GM19193 (cell line): ENCODE data around the gene IQCH.

Experiments used
- POLR2A ChIP-seq: IDR thresholded peaks from 4 replicates; pipeline ENCODE4 v1.6.1; 2011; ENCODE audit not compliant: insufficient read depth, insufficient read length; ENCODE audit errors: extremely low read depth

IQCH gene

GRCh38 chr15:67232591-67232990, 22.0 kb upstream of the IQCH start:
- TF ChIP-seq POLR2A, result no peak

DNA sequence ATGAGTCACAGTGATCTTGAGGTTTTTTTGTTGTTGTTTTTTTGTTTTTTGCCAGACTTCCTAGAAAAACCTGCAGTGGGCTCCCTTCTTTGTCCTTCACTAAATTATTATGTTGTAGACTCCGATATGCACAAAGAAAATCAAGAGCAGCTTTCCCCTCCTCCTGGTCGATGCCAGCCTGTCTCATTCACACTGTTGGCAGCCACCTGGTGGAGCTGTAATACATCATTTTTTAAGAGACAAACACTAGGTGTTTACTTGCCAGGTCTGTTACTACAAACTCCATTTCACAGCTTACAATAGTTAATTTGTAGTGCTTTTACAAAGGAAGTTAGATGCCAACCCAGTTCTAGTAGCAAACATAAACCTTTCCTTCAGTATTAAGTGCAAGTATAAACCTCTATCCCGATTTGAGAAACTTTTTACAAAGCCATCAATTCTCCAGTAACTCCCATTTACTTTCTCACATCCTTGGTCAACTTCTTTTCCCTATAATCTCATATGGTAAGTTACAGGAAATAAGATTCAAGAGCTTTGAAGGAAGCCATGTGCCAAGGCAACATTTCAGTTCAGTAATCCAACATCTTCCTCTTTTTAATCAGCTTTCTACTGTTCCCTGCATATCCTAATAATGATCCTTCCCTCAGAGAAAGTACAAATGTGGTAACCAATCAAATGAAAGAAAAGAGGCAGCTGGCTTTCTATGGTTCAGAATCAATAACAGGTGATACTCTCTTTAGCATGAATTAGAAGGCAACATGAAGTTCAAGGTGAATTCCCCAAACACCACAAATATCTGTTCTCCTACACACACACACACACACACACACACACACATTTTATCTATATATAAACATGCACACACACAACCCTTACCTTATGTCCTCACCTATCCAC, 14.1 kb upstream of the IQCH start:
- TF ChIP-seq POLR2A, result no peak

- no peak for TF ChIP-seq POLR2A
Observed at GRCh38 chr15:67241132-67241855, 13.3 kb upstream of the IQCH start.

DNA sequence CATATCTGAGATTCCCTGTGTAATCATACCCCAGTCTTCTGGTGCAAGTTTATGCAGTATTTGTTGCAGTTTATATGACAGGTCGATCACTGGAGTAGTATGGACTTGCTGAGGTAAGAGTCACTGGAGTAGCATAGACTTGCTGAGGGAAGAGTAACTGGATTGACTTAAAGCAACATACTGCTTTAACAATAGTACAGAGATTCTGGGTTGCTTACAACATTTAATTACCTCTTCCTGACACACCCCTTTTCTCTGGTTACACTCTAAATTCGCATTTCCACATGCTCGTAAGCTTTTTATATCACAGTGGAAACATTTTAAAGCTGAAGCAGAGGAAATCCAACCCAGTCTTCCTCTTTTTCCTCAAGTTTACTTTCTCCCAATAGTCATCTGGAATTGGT, 11.9 kb upstream of the IQCH start:
- no peak for TF ChIP-seq POLR2A

DNA sequence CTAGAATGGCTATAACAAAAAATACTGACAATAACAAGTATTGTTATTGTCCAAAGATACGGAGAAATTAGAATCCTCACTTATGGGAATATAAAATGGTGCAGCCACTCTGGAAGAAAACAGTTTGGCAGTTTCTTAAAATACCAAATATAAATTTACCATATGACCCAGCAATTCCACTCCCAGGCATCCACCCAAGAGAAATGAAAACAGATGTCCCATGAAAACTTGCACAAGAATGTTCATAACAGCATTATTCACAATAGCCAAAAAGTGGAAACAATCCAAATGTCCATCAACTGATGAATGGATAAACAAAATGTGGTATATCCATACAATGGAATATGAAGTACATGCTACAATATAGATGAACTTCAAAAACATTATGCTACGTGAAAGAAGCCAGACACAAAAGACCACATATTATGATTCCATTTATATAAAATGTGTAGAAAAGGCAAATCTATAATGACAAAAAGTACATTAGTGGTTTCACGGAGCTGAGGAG, 9.6 kb upstream of the IQCH start:
- no peak for TF ChIP-seq POLR2A

DNA sequence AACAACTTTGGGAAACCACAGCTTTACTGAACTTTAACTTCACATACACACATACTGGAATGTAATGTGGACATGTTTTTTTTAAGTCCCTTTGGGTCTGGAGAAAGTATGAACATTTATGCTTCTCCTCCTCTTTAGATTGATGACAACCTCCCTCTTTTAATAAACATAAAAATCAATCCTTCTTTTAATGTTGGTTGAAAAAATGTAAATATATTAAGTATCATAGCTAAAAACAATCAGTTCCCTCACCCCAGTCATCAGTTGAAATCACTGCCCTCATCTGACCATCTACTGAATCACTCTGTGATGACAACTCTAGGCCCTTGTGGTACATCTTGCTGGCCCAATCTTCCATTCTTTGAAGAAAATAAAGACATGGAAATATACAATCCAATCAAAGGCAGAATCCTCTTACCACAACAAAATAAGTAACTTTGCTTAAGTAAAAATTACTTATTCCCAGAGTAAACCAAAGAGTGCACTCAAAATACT, 6.5 kb upstream of the IQCH start:
- TF ChIP-seq POLR2A, result no peak

- TF ChIP-seq POLR2A, result no peak
Observed at GRCh38 chr15:67249830-67250229, 4.8 kb upstream of the IQCH start.

DNA sequence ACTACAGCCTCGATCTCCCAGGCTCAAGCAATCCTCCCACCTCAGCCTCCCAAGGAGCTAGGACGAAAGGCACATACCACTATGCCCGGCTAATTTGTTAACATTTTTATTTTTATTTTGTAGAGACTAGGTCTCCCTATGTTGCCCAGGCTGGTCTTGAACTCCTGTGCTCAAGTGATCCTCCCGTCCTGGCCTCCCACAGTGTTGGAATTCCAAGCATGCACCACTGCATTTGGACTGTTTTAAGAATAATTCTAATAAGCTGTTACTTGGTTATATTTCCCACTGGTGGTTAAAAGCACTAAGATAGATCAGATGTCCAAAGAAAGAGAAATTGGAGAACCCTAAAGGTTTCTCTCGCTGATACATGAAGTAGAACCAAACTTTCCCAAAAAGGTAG, 3.3 kb upstream of the IQCH start:
- no peak for TF ChIP-seq POLR2A

DNA sequence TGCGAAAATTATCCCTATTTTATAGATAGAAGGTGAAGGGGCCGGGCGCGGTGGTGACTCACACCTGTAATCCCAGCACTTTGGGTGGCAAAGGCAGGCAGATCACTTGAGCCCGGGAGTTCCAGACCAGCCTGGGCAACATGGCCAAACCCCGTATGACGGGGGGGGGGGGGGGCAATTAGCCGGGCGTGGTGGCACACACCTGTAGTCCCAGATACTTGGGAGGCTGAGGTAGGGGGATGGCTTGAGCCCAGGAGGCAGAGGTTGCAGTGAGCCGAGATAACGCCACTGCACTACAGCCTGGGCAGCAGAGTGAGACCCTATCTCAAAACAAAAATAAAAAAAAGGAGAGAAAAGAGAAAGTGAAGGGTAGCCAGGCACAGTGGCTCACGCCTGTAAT, 1.5 kb upstream of the IQCH start:
- no peak for TF ChIP-seq POLR2A

DNA sequence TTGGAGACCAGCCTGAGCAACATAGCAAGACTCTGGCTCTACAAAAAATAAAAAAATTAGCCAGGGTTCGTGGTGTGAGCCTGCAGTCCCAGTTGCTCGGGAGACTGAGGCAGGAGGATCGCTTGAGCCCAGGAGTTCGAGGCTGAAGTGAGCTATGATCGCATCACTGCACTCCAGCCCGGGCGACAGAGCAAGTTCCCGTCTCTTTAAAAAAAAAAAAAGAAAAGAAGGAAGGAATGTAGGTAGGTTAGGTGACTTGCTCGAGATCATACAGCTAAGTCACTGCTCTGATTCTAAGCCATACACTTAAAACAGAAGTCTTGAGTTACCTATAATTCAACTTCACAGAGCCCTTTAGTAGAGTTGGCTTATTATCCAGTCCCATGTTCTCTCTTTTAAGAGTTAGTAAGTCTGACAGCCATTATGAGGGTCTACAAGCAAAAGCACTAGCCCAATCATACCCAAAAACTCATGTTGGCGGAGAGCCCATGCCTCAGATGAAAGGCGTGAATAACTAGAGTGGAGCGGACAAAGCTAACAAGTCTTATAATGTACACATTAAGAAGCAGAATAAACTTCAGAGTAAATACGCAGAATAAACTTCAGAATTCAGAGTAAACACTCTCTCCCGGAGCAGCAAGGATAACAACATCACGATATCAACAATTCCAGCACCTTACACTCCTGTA, 893 bp upstream of the IQCH start:
- TF ChIP-seq POLR2A, result no peak

GRCh38 chr15:67256051-67256450, 1.5 kb downstream of the IQCH start:
- no peak for TF ChIP-seq POLR2A

GRCh38 chr15:67259379-67259778, 4.8 kb downstream of the IQCH start:
- no peak for TF ChIP-seq POLR2A

DNA sequence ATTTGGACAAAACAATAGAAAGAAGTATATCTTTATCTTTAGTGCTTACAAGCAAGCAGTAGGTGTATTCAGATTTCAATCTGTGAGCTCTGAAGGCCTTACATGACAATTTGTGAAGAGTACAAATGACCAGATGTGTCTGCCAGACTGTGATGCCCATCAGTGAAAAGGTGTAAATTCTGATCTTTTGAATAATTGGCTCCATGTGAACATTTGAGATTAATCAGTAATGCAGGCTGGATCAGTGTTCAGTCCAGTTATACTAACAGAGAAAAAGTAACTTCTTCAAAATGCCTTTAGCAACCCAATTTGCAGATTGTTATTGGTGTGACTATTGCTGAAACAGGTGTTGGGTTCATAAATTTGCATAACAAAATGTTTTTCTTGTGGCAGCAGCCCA, 5.2 kb downstream of the IQCH start:
- TF ChIP-seq POLR2A, result no peak

- no peak for TF ChIP-seq POLR2A
Observed at GRCh38 chr15:67266870-67267269, 12.3 kb downstream of the IQCH start.

- TF ChIP-seq POLR2A, result no peak
Observed at GRCh38 chr15:67267440-67267839, 12.9 kb downstream of the IQCH start.

- TF ChIP-seq POLR2A, result no peak
Observed at GRCh38 chr15:67267951-67268941, 13.7 kb downstream of the IQCH start.
